Gastroesophageal sphincter (tissue), 3 donors: ENCODE data around the gene VHLL.

Experiments used
- POLR2A ChIP-seq, 2 donors: fragments of 450-650 bp; IDR thresholded peaks; one replicate each; pipeline ENCODE4 v1.6.1; 2017; ENCODE audit warnings: antibody characterized with exemption in 2 of 2, mild to moderate bottlenecking in 2 of 2, moderate library complexity in 1 of 2
- TF ChIP-seq, protein P1 (sequence below), 4 experiments: fragments of 200-600 bp in 2 of 4; fragments of 450-650 bp in 2 of 4; sonication (generic) in 1 of 4; IDR thresholded peaks; one replicate each; pipeline ENCODE4 v1.5.1; 2017 to 2019; ENCODE audit warnings: antibody characterized with exemption in 4 of 4, mild to moderate bottlenecking in 2 of 4, moderate library complexity in 2 of 4

DNA sequence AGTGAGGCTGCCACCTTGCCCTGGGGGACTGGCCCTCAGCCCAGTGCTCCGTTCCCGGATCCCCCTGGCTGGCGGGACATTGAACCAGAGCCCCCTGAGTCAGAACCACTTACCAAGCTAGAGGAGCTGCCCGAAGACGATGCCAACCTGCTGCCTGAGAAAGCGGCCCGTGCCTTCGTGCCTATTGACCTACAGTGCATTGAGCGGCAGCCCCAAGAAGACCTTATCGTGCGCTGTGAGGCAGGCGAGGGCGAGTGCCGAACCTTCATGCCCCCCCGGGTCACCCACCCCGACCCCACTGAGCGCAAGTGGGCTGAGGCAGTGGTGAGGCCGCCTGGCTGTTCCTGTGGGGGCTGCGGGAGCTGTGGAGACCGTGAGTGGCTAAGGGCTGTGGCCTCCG is 13.7 kb downstream of the VHLL start:
- TF ChIP-seq, protein P1, sequence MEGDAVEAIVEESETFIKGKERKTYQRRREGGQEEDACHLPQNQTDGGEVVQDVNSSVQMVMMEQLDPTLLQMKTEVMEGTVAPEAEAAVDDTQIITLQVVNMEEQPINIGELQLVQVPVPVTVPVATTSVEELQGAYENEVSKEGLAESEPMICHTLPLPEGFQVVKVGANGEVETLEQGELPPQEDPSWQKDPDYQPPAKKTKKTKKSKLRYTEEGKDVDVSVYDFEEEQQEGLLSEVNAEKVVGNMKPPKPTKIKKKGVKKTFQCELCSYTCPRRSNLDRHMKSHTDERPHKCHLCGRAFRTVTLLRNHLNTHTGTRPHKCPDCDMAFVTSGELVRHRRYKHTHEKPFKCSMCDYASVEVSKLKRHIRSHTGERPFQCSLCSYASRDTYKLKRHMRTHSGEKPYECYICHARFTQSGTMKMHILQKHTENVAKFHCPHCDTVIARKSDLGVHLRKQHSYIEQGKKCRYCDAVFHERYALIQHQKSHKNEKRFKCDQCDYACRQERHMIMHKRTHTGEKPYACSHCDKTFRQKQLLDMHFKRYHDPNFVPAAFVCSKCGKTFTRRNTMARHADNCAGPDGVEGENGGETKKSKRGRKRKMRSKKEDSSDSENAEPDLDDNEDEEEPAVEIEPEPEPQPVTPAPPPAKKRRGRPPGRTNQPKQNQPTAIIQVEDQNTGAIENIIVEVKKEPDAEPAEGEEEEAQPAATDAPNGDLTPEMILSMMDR (IDR thresholded peaks at IDR 0.05): no peak
- no peak for TF ChIP-seq POLR2A (IDR thresholded peaks at IDR 0.05)
